ENCODE results near the gene KCNH2. TPM values are rescaled to one million over a fixed set of nuclear protein-coding genes. Genes with fewer than 3 reads are reported as not detected.

KCNH2 gene
- total and polyA plus RNA-seq, 2 of the 13 experiments (the other 11 are each of a cell fraction or from before 2014, with no cell fraction given), result 0.09 to 0.11 TPM

GRCh38 chr7:150918378-150918777 is 59.7 kb downstream of the KCNH2 start (continued):
- no peak for TF ChIP-seq DMTF1 (CRISPR knock-in tag; IDR thresholded peaks at IDR 0.05)
- no peak for TF ChIP-seq ZFP1 (CRISPR knock-in tag; IDR thresholded peaks at IDR 0.05)

GRCh38 chr7:150917969-150918368 is 60.2 kb downstream of the KCNH2 start:
- no peaks in the 10 kb centered on the region for H3K9me3 ChIP-seq (ENCODE audit: low read length)
- no peak overlapping the region for H3K27ac ChIP-seq (ENCODE audit: extremely low read length, insufficient read depth, low read length)
- no TSS peak for BruUV-seq (replicated peaks)
- no peak for FAIRE-seq
- in situ Hi-C loops (cut with HindIII; ENCODE audit: extremely low pct_ligation_motif_present, low pct_unique_long_range_greater_than_20kb) (no loop called here), intact Hi-C loops (cut with micrococcal nuclease; ENCODE audit: unreplicated experiment) (no loop called here)
- DNase-seq (ENCODE audit: low spot score), result no peak
- no peak overlapping the region for H3K9ac ChIP-seq (ENCODE audit: insufficient read depth, low read depth, low read length)
- H3K27me3 ChIP-seq (ENCODE audit: control insufficient read depth in 1 of 2, insufficient read depth in 2 of 2, low read length in 2 of 2), result peaks cover 0 to 29% of the 10 kb centered on the region in 2 experiments; a peak in 3 of 5 replicates
- 57% methylated on average over 7 of the region's 7 CpGs for WGBS (ENCODE audit: low lambda C conversion rate)
- H3K4me1 ChIP-seq (ENCODE audit: insufficient read depth, low read length), result no peaks in the 10 kb centered on the region
- no peak overlapping the region for H3K4me2 ChIP-seq (ENCODE audit: low read depth, low read length)
- no peak overlapping the region for H2AFZ ChIP-seq (ENCODE audit: low read length)
- POLR2A ChIA-PET, result no interaction called here
- H3K79me2 ChIP-seq (ENCODE audit: insufficient read depth, low read length), result no peaks in the 10 kb centered on the region
- no peak overlapping the region for H3K4me3 ChIP-seq (replicated peaks in 1 of 3; ENCODE audit: insufficient read depth in 1 of 3, low read depth in 2 of 3, low read length in 3 of 3)
- H3K36me3 ChIP-seq (replicated peaks in 1 of 2; ENCODE audit: control insufficient read depth in 1 of 2, insufficient read depth in 2 of 2, low read length in 2 of 2), result no peaks in the 10 kb centered on the region
- H4K20me1 ChIP-seq (ENCODE audit: insufficient read depth, low read length), result 0 out of 2 replicates have a peak, but pooled peaks cover 3% of the 10 kb centered on the region
- no peak for ATAC-seq
- CTCF ChIA-PET (ENCODE audit: low intra/inter-chr PET ratio, low total read pairs), result no interaction called here
- no peak for TF ChIP-seq ZNF652 (CRISPR knock-in tag; IDR thresholded peaks at IDR 0.05; ENCODE audit: borderline replicate concordance, low read depth)
- no peak for TF ChIP-seq POLR2G (IDR thresholded peaks at IDR 0.05; ENCODE audit: low read depth, low read length)
- TF ChIP-seq ELK4 (CRISPR knock-in tag; IDR thresholded peaks at IDR 0.05; ENCODE audit: borderline replicate concordance), result no peak
- no peak for TF ChIP-seq ZFX (CRISPR knock-in tag; IDR thresholded peaks at IDR 0.05; ENCODE audit: low read depth)
- no peak for TF ChIP-seq TGIF2 (CRISPR knock-in tag; IDR thresholded peaks at IDR 0.05)
- TF ChIP-seq, protein P1, sequence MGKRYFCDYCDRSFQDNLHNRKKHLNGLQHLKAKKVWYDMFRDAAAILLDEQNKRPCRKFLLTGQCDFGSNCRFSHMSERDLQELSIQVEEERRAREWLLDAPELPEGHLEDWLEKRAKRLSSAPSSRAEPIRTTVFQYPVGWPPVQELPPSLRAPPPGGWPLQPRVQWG (CRISPR knock-in tag; IDR thresholded peaks at IDR 0.05; ENCODE audit: borderline replicate concordance, low read depth), result no peak
- TF ChIP-seq MAFG (CRISPR knock-in tag; IDR thresholded peaks at IDR 0.05), result no peak
- TF ChIP-seq, protein P2, sequence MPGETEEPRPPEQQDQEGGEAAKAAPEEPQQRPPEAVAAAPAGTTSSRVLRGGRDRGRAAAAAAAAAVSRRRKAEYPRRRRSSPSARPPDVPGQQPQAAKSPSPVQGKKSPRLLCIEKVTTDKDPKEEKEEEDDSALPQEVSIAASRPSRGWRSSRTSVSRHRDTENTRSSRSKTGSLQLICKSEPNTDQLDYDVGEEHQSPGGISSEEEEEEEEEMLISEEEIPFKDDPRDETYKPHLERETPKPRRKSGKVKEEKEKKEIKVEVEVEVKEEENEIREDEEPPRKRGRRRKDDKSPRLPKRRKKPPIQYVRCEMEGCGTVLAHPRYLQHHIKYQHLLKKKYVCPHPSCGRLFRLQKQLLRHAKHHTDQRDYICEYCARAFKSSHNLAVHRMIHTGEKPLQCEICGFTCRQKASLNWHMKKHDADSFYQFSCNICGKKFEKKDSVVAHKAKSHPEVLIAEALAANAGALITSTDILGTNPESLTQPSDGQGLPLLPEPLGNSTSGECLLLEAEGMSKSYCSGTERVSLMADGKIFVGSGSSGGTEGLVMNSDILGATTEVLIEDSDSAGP (CRISPR knock-in tag; IDR thresholded peaks at IDR 0.05; ENCODE audit: borderline replicate concordance), result no peak
- TF ChIP-seq, protein P3, sequence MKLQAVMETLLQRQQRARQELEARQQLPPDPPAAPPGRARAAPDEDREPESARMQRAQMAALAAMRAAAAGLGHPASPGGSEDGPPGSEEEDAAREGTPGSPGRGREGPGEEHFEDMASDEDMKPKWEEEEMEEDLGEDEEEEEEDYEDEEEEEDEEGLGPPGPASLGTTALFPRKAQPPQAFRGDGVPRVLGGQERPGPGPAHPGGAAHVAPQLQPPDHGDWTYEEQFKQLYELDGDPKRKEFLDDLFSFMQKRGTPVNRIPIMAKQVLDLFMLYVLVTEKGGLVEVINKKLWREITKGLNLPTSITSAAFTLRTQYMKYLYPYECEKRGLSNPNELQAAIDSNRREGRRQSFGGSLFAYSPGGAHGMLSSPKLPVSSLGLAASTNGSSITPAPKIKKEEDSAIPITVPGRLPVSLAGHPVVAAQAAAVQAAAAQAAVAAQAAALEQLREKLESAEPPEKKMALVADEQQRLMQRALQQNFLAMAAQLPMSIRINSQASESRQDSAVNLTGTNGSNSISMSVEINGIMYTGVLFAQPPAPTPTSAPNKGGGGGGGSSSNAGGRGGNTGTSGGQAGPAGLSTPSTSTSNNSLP (IDR thresholded peaks at IDR 0.05; ENCODE audit: low read depth, low read length), result no peak
- no peak for TF ChIP-seq YY1 (IDR thresholded peaks at IDR 0.05; ENCODE audit: insufficient read depth, insufficient replicate concordance, low read depth, low read length)
- no peak for TF ChIP-seq KDM3A (CRISPR knock-in tag; IDR thresholded peaks at IDR 0.05; ENCODE audit: low read depth)
- TF ChIP-seq, protein P4, sequence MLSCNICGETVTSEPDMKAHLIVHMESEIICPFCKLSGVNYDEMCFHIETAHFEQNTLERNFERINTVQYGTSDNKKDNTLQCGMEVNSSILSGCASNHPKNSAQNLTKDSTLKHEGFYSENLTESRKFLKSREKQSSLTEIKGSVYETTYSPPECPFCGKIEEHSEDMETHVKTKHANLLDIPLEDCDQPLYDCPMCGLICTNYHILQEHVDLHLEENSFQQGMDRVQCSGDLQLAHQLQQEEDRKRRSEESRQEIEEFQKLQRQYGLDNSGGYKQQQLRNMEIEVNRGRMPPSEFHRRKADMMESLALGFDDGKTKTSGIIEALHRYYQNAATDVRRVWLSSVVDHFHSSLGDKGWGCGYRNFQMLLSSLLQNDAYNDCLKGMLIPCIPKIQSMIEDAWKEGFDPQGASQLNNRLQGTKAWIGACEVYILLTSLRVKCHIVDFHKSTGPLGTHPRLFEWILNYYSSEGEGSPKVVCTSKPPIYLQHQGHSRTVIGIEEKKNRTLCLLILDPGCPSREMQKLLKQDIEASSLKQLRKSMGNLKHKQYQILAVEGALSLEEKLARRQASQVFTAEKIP (CRISPR knock-in tag; IDR thresholded peaks at IDR 0.05; ENCODE audit: borderline replicate concordance), result no peak

Measured in HepG2 (cell line).